ENCODE results near the gene C17orf78. TPM values are rescaled to one million over a fixed set of nuclear protein-coding genes. Genes with fewer than 3 reads are reported as not detected.
"Not testable (repeated sequence)": the region's sequence is repeated elsewhere in the genome, so short reads cannot be mapped to it uniquely, and the experiment has no call there.

C17orf78 gene
- total and polyA plus RNA-seq, 9 donors: not detected

GRCh38 chr17:37340804-37341203 is 35.0 kb upstream of the C17orf78 start:
- intact Hi-C loops (cut with DNase I): no loop called here
- Histone ChIP-seq H3K4me1 (ENCODE audit: insufficient read depth) (no peaks in the 10 kb centered on the region), H3K27me3 (no peaks in the 10 kb centered on the region), H3K4me3 (no peak overlapping the region), H3K9me3 (no peaks in the 10 kb centered on the region), H3K36me3 (no peaks in the 10 kb centered on the region), H3K27ac (no peak overlapping the region)
- TF ChIP-seq CTCF (IDR thresholded peaks at IDR 0.05) (no peak), POLR2A (IDR thresholded peaks at IDR 0.05) (no peak), EP300 (IDR thresholded peaks at IDR 0.05) (no peak)
- no peak for DNase-seq
- WGBS, 3 donors: 82 to 87% (median 85%) methylated on average over 2 of the region's 2 CpGs

- Histone ChIP-seq H3K4me3 (no peak overlapping the region), H3K27ac (no peak overlapping the region), H3K27me3 (no peaks in the 10 kb centered on the region), H3K9me3 (no peaks in the 10 kb centered on the region), H3K36me3 (no peaks in the 10 kb centered on the region), H3K4me1 (ENCODE audit: insufficient read depth) (no peaks in the 10 kb centered on the region)
- intact Hi-C loops (cut with DNase I): no loop called here
- no peak for DNase-seq
- 45 to 82% (median 64%) methylated on average over 2 of the region's 2 CpGs for WGBS, 3 donors
- TF ChIP-seq CTCF (IDR thresholded peaks at IDR 0.05): no peak
- TF ChIP-seq EP300 (IDR thresholded peaks at IDR 0.05): no peak
- no peak for TF ChIP-seq POLR2A (IDR thresholded peaks at IDR 0.05)
These were observed 33.2 kb upstream of the C17orf78 start for GRCh38 chr17:37342589-37342988.

- 89 to 97% (median 96%) methylated on average over 4 of the region's 4 CpGs for WGBS, 3 donors
- intact Hi-C loops (cut with DNase I): no loop called here
These were observed 31.3 kb upstream of the C17orf78 start for GRCh38 chr17:37344519-37344918.

GRCh38 chr17:37346863-37347402 is 28.9 kb upstream of the C17orf78 start:
- H3K4me3 ChIP-seq; H3K27me3 ChIP-seq; H3K36me3 ChIP-seq; DNase-seq; H3K9me3 ChIP-seq; intact Hi-C loops (cut with DNase I); H3K27ac ChIP-seq; H3K4me1 ChIP-seq (ENCODE audit: insufficient read depth): not testable (repeated sequence)
- 93 to 98% (median 97%) methylated on average over 8 of the region's 8 CpGs for WGBS, 3 donors

More at GRCh38 chr17:37344519-37344918, 31.3 kb upstream of the C17orf78 start:
- Histone ChIP-seq H3K4me1 (ENCODE audit: insufficient read depth) (no peaks in the 10 kb centered on the region), H3K27me3 (no peaks in the 10 kb centered on the region), H3K9me3 (no peaks in the 10 kb centered on the region), H3K27ac (no peak overlapping the region), H3K36me3 (no peaks in the 10 kb centered on the region), H3K4me3 (no peak overlapping the region)
- DNase-seq: no peak
- TF ChIP-seq CTCF (IDR thresholded peaks at IDR 0.05) (no peak), EP300 (IDR thresholded peaks at IDR 0.05) (no peak), POLR2A (IDR thresholded peaks at IDR 0.05) (no peak)

- H3K36me3 ChIP-seq; DNase-seq; H3K27me3 ChIP-seq; H3K4me3 ChIP-seq; intact Hi-C loops (cut with DNase I); H3K9me3 ChIP-seq; H3K4me1 ChIP-seq (ENCODE audit: insufficient read depth); H3K27ac ChIP-seq: not testable (repeated sequence)
- 91 to 92% (median 91%) methylated on average over 12 of the region's 12 CpGs for WGBS, 3 donors
These were observed 18.8 kb upstream of the C17orf78 start for GRCh38 chr17:37356796-37357569.

Measured in ovary (tissue), 9 donors.